ENCODE data around the gene TBC1D9.

DNA sequence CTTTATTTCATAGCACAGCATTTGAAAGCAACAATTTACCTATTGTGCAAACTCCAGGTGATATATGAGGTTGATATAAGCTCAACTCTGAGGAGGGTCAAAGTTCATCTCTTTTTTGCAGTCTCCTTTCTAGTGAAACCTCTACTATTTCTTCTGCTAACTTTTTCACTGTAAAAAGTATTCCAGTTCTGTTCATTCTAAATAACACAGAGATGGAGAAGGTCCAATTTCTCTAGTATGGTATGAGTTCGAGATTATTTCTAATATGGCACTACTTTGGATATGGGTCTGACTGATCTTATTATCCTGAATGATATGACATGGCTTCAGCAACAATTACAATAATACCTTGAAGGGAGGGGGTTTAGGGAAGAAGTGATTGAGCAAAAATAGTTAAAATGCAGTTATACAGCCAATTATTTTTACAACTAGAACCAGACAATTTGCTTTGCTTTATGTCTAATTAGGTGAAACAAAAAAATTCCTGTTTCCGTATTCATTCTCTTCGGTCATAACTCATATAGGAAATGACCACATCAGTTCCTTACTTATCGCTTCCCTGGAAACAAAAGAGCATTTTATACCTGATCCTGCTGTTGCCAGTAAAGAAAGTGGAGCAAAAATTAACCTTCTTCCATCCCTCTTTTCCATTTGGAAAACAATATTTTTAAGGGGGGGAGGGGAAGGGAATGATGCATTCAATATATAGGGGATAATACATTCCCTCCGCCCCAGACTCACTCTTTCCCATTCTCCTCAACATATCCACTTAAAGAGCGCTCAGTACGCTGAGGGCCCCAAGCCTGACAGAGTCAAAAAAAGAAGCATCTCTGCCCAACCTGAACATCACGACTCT, 1.0 kb downstream of the TBC1D9 start:
- TF ChIP-seq TP53 (CRISPR knock-in tag; IDR thresholded peaks at IDR 0.05) = no peak
- TF ChIP-seq, protein P1, sequence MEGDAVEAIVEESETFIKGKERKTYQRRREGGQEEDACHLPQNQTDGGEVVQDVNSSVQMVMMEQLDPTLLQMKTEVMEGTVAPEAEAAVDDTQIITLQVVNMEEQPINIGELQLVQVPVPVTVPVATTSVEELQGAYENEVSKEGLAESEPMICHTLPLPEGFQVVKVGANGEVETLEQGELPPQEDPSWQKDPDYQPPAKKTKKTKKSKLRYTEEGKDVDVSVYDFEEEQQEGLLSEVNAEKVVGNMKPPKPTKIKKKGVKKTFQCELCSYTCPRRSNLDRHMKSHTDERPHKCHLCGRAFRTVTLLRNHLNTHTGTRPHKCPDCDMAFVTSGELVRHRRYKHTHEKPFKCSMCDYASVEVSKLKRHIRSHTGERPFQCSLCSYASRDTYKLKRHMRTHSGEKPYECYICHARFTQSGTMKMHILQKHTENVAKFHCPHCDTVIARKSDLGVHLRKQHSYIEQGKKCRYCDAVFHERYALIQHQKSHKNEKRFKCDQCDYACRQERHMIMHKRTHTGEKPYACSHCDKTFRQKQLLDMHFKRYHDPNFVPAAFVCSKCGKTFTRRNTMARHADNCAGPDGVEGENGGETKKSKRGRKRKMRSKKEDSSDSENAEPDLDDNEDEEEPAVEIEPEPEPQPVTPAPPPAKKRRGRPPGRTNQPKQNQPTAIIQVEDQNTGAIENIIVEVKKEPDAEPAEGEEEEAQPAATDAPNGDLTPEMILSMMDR (IDR thresholded peaks at IDR 0.05) = no peak
- TF ChIP-seq, protein P2, sequence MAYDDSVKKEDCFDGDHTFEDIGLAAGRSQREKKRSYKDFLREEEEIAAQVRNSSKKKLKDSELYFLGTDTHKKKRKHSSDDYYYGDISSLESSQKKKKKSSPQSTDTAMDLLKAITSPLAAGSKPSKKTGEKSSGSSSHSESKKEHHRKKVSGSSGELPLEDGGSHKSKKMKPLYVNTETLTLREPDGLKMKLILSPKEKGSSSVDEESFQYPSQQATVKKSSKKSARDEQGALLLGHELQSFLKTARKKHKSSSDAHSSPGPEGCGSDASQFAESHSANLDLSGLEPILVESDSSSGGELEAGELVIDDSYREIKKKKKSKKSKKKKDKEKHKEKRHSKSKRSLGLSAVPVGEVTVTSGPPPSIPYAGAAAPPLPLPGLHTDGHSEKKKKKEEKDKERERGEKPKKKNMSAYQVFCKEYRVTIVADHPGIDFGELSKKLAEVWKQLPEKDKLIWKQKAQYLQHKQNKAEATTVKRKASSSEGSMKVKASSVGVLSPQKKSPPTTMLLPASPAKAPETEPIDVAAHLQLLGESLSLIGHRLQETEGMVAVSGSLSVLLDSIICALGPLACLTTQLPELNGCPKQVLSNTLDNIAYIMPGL (CRISPR knock-in tag; IDR thresholded peaks at IDR 0.05) = no peak
- TF ChIP-seq, protein P3, sequence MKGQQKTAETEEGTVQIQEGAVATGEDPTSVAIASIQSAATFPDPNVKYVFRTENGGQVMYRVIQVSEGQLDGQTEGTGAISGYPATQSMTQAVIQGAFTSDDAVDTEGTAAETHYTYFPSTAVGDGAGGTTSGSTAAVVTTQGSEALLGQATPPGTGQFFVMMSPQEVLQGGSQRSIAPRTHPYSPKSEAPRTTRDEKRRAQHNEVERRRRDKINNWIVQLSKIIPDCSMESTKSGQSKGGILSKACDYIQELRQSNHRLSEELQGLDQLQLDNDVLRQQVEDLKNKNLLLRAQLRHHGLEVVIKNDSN (CRISPR knock-in tag; IDR thresholded peaks at IDR 0.05) = no peak
- TF ChIP-seq TEAD1 (CRISPR knock-in tag; IDR thresholded peaks at IDR 0.05) = no peak
- TF ChIP-seq TCF7 (CRISPR knock-in tag; IDR thresholded peaks at IDR 0.05; ENCODE audit: low read depth) = no peak
- TF ChIP-seq MYBL2 (CRISPR knock-in tag; IDR thresholded peaks at IDR 0.05) = no peak
- TF ChIP-seq CREB1 (CRISPR knock-in tag; IDR thresholded peaks at IDR 0.05) = no peak
- TF ChIP-seq, protein P4, sequence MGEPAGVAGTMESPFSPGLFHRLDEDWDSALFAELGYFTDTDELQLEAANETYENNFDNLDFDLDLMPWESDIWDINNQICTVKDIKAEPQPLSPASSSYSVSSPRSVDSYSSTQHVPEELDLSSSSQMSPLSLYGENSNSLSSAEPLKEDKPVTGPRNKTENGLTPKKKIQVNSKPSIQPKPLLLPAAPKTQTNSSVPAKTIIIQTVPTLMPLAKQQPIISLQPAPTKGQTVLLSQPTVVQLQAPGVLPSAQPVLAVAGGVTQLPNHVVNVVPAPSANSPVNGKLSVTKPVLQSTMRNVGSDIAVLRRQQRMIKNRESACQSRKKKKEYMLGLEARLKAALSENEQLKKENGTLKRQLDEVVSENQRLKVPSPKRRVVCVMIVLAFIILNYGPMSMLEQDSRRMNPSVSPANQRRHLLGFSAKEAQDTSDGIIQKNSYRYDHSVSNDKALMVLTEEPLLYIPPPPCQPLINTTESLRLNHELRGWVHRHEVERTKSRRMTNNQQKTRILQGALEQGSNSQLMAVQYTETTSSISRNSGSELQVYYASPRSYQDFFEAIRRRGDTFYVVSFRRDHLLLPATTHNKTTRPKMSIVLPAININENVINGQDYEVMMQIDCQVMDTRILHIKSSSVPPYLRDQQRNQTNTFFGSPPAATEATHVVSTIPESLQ (CRISPR knock-in tag; IDR thresholded peaks at IDR 0.05) = no peak
- no peak for TF ChIP-seq FOXJ3 (CRISPR knock-in tag; IDR thresholded peaks at IDR 0.05; ENCODE audit: borderline replicate concordance)
- TF ChIP-seq RELA (CRISPR knock-in tag; IDR thresholded peaks at IDR 0.05; ENCODE audit: borderline replicate concordance) = no peak
- no peak for TF ChIP-seq OVOL2 (CRISPR knock-in tag; IDR thresholded peaks at IDR 0.05; ENCODE audit: borderline replicate concordance)
- TF ChIP-seq, protein P5, sequence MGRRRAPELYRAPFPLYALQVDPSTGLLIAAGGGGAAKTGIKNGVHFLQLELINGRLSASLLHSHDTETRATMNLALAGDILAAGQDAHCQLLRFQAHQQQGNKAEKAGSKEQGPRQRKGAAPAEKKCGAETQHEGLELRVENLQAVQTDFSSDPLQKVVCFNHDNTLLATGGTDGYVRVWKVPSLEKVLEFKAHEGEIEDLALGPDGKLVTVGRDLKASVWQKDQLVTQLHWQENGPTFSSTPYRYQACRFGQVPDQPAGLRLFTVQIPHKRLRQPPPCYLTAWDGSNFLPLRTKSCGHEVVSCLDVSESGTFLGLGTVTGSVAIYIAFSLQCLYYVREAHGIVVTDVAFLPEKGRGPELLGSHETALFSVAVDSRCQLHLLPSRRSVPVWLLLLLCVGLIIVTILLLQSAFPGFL (CRISPR knock-in tag; IDR thresholded peaks at IDR 0.05; ENCODE audit: borderline replicate concordance) = no peak

Measured in WTC11 (cell line).